ENCODE results near the gene MOB3B.
"Not testable (repeated sequence)": the region's sequence is repeated elsewhere in the genome, so short reads cannot be mapped to it uniquely, and the experiment has no call there.

The MOB3B gene

DNA sequence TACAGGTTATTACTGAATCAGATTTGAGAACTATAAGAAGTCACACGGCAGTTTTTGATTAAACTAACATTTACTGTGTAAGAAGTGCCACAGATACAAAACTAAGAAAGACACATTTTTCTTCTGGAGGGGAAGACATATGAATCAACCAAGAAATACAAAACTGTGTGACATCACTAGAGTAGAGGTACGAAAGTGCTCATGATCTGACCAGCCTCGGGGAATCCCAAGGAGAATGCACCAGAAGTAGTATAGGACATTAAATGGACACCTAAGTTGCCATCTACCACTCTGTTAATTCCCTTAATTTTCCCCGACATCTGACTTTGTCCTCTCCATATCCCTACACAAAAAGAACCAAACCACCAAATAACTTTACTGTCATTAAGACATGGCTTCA, 10.8 kb downstream of the MOB3B start:
- no peak for DNase-seq (ENCODE audit: low read depth in 2 of 2)

DNA sequence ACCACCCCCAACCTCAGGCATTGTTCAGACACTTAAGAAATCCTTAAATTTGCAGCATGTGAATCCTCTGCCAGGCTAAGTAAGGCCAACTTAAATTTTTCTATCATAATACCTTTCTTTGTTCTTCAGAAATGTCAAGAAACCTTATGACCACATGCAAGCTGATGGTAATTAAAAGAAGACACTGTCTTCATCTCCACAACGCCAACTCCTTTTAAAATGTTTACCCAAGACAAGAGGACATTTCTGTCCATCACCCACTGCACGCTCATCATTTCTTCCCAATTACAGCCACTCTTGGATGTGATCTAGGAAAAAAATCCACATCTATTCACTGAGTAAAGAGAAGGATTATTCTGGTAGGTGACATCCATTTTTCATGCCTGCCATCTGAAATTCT, 11.6 kb downstream of the MOB3B start:
- DNase-seq (ENCODE audit: low read depth in 2 of 2), result no peak

DNA sequence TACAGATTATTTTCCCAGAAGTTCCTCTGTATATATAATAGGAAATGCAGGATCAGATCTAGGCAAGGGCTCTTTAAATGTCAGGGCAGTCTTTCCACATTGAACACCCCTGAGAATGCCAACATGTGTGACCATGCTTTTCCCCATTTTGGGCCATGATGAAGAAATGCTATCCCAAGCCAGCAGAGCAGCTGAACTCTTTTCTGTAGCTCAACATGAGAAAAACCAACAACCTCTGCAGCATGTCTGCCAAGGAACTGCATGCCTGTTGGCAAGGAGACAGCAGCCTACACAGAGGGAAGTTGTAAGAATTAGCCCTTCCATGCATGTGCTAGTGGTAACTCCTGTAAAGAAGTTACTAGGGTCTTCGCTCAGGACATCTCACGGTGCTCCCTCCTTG, 15.1 kb downstream of the MOB3B start:
- no peak for DNase-seq (ENCODE audit: low read depth in 2 of 2)

DNA sequence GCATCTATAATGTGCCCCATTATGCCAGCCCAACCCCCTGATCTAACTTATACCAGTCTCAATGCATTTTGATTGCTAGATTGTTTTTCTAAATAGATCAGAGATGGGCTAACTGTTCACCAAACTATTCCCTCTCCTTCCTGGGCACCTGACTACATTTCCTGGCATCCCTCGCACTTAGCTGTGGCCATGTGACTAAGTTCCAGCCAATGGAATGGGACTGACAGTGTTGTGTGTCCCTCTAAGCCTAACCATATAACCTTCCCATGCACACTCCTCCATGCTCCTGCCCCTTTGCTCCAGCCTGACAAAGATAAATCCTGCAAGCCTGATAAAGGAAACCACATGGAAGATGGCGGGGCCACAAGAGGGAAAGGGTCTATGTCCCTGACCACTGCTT, 17.8 kb downstream of the MOB3B start:
- DNase-seq (ENCODE audit: low read depth in 2 of 2), result no peak

DNA sequence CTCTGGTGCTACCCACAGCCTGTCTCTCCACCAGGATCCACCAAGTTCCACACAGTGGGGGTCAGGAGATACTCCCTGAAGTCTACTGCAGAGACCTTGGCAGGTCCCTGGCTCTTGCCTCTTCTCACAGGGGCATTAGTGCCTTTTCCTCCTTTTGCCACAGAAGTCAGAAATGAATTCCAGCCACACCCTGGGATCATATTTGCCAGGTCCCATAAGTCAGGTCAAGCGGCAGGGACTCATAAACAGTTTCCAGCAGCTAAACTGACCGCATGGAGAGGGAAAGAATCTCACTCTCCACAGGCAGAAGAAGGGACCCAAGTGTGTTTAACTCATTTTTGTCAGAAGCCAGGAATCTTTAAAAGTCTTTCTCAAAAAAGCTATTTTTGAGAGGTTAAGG, 18.8 kb downstream of the MOB3B start:
- no peak for DNase-seq (ENCODE audit: low read depth in 2 of 2)

DNA sequence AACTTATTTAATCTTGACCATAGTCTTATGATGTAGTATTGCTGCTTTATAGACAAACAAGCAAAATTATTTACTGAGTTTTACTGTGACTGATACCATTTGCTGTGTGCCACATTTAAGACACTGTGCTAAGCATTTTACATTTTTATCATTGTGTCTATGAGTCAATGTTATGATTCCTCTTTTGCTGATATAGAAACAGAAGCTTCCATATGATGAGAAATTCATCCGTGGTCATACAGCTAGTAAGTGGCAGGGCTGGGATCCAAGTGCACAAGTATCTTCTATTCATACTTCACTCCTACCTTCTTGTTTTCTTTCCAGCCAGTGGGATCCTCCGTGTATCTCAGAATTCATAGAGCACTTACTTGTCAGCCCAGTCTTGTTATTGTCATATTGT, 22.6 kb downstream of the MOB3B start:
- no peak for DNase-seq (ENCODE audit: low read depth in 2 of 2)

DNA sequence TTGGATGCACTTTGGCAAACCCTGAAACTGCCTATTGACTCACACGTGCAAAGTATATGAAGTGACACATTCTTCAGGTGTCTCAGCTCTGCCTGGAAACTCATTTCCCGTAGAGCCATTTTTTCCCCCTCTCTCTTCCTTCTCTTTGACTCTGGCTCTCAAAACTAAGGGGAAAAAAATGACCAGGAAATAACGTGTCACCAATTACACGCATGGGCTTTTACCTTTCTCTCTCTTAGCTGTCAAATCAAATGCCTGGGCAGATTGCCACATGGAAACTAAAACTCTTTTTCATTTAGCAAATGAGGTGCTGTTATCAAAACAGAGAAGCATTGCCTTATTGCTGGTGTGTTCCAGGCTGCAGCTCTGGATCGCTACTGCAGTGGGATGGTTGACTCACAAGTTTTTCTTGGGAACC, 23.9 kb downstream of the MOB3B start:
- no peak for DNase-seq (ENCODE audit: low read depth in 2 of 2)

DNA sequence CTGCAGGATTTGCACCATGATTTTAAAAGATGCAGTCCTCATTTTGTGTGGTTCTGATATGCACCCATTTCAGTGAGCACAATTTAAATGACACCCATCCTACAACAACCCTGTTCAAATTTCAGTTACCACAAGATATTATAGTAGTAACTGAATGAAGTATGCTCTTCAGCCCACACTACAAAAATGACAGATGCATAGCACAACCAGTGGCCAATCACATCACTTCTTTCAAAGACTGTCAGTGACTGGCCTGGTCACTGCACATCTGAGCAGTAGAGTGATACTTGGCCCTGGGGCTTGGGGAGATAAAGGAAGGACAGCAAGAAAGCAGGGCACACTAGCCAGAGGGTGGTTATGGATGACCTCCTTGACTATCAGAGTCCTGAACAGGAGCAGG, 25.4 kb downstream of the MOB3B start:
- DNase-seq (ENCODE audit: low read depth in 2 of 2), result no peak

DNA sequence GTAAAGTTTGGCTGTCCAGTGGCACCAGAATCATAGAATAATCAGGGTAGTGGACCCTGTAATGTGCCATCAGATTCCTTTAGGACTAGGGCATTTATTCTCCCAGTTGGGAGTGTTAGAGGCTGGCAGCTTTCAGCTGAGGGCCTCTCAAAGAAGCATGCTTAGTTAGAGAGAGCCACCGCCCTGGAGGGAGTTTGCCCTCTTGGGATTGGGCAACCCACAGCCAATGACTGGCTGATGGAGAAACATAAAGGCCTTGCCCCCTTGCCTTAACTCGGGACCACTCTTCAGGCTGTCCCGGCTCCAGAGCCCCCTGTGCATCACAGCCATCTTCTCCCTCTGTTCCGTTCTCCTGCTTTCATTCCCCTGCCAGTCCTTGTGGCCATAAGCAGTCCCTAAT, 26.0 kb downstream of the MOB3B start:
- DNase-seq (ENCODE audit: low read depth in 2 of 2), result no peak

DNA sequence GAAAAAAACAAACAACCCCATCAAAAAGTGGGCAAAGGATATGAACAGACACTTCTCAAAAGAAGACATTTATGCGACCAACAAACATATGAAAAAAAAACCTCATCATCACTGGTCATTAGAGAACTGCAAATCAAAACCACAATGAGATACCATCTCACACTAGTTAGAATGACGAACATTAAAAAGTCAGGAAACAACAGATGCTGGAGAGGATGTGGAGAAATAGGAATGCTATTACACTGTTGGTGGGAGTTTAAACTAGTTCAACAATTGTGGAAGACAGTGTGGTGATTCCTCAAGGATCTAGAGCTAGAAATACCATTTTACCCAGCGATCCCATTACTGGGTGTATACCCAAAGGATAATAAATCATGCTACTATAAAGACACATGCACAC, 28.7 kb downstream of the MOB3B start:
- not testable (repeated sequence) for DNase-seq (ENCODE audit: low read depth in 2 of 2)

DNA sequence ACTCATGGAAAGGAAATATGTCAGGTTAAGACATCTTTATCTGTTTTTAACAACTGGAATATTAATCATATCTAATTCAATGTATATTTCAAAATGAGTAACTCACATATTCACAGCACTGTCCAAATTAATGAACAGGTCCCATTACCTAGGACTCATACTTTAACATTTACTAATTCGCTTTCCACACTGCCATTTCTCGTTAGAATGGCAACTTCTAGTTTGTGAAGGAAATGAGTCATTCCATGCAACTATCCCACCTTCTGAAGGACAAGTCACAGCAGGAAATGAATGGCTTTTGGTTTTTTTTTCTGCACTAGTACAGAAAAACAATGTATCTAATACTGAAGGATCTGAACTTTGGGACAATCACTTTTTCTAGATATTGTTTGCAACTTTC, 30.2 kb downstream of the MOB3B start:
- DNase-seq (ENCODE audit: low read depth in 2 of 2), result no peak

DNA sequence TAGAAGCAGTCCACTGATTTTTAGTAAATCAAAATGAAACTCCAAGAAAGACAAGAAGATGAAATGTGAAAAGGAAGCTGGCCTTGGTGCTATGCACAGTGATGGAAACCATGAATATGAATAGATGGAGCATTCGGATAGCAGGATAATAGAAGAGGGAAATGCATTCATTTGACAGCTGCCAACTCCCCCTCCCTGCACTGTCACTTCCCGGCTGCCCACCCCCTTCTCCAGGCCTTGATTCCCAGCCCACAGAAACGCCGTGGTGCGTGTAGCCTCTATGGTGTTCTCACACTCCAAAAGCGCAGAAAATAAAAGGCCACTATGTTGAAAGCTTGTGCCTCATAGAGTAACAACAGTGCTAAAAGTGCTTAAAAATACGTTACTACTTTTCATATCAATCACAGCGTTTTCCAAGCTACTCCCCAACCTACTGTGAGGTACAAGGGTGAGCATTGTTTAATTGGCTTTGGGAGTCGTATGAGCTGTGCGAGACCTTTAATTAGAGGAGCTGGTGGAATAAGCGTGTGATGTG, 31.7 kb downstream of the MOB3B start:
- DNase-seq (ENCODE audit: low read depth in 2 of 2), result no peak

DNA sequence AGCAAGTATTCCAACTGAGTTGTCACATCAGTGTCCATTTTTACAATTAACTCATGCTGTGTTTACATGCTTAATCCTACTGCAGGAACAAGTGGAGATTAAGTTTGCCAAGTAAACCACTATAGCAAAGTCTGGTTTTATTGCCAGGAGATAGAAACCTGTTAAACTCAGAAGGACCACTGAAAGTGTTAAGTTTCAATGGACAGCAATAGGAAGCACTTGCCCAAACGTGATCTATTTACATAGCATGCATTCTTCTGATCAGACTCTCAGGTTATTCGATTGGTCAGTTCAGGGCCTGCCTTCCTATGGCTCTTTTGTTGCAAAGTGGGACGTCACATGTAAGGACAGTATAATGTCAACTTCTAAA, 33.5 kb downstream of the MOB3B start:
- DNase-seq (ENCODE audit: low read depth in 2 of 2), result no peak

DNA sequence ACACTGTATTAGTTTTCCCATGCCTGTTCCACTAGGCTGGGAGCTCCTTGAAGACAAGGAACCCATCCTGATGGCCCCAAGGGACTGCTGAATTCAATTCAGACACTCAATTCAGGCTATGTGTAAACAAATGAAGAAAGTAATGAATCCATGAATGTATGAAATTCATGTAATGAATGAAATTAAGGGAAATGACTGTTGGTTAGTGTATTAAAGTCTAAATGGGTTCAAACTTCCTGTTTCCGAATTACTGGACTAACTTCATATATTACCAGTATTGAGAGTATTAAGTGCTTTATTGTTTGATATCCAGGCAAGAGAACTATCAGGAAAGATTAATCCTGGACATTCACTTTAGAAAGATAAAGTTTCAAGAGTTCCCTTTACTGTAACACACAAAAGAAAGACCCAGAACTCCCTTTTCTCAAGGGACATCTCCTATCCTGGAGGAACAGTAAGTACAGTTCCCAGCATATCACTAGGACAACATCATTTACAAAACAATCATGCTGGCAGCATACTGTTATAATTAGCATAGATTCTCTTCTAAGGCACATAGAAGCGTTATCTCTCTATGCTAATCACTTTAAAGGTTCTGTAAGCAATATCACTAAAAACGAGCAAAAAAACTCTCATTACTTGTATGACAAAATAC, 34.0 kb downstream of the MOB3B start:
- DNase-seq (ENCODE audit: low read depth in 2 of 2), result no peak

DNA sequence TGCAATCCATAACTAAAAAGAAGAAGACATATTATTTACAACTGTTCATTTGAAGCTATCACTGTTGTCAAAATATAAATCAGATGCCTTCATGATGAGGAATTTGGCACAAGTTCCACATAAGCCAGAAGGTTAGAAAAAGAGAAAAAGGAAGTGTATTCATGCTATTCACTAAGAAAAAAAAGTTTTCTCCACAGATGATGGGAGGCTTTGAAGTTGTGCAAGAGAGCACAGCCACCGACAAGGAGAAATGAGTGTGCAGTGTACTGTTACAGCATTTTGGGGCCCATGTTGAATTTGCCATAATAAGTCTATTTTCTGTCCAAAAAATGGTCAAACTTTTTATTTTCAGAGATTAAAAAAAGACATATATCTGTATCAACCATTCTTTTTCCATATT, 38.5 kb downstream of the MOB3B start:
- DNase-seq (ENCODE audit: low read depth in 2 of 2), result no peak

DNA sequence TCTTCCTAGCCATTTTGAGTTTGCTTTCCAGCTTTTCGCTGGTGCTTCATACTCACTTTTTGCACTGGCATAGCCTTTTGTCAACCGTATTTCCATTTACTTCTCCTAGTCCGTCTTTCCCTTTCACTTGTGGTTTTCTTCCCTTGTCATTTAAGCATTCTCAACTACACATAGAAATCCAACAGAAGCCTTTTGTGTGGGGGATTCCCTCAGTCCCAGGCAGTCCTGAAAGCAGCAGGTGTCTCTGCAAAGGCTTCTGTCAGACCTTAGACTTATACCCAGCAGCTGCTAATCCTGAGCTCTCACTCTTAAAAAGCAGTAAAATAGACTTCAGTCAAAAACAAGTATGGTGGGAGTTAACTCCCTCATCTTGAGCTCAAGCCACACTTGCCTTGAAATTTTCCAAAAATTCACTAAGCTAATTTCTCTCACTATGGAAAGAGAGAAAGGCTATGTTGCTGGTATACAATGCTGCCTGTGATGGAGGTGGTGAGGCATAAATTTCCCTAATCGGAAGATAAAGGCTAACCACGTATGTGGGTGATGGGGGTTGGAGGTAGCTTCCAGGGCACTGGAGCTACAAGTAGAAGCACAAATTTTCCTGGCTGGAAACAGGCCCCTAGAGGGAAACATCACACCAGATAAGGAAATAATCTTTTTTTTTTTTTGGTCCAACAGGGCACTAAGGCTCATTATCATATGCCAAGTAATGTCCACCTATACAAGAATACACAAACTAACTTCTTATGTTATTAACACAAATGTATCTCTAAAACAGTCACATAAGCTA, 40.3 kb downstream of the MOB3B start:
- DNase-seq (ENCODE audit: low read depth in 2 of 2), result no peak

DNA sequence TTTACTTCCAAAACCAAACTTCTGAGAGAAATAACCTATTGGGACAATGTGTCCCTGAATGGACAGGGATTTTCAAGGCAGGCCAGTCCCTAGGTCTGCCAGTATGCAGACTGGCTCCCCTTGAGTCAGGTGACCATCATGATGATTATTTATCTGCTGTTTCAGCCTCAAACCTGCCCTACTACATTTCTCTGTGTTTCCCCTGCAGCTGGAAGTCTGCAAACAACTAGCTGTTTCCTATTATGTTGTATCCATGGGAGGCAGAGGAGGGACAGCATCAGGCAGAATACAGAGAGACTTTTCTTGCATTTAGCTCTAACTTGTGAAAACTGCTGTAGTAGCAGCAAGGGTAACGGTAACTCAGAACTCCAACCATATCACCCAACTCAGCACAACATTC, 41.7 kb downstream of the MOB3B start:
- DNase-seq (ENCODE audit: low read depth in 2 of 2), result no peak

DNA sequence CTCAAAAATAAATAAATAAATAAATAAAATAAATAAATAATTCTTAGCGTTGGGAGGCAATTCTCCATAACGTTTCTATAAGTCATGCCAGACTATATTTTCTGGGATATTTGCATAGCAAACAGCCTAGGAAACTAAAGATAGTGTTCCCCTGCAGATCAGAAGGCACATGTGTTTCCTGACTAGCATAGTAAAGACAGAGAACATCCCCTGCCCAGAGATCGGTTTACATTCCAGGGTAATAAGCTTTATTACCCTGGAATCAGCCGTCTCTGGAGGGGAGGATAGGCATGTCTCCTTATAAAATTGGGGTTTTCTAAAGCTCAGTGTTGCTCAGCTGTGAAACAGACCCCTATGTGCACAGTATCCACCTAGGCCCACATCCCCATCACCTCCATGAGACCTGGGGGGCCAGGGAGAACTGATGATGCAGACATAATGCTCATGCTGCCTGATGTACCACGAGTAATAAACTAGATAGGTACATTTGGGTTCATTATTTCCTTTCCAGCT, 42.4 kb downstream of the MOB3B start:
- no peak for DNase-seq (ENCODE audit: low read depth in 2 of 2)

DNA sequence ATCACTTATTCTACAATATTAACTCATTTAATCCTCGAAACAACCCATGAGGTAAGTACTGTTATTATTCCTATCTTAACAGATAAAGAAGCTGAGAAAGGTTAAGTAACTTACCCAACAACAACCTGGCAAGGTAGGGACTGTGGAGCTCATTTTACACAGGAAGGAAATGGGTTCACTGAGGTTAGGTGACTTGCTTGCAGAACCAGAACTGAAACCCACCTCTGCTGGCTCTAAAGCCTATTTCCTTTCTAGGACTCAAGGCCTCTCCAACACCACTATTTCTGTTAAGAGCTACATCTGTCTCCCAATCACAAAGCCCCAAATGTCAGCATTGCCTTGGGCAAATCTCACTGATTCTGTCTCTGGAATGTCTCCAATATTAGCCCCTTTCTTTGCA, 44.5 kb downstream of the MOB3B start:
- no peak for DNase-seq (ENCODE audit: low read depth in 2 of 2)

DNA sequence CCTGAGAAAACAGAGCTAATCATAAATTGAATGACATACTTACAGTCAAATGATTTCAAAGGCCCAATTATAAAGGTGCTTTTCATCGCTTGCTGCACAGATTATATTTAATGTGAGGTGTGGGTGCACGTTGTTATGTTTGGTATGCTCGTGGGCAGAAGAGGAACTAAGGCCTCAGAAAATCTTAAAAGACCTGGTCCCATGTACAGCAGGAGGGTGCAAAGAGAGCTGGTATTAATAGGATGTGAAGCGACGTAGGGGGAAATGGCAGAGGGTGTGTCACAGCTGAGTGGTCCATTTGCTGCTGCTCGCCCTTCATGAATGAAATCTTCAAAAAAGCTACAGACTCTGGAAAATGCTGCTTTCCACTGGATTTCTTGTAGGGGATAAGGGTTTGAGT, 46.0 kb downstream of the MOB3B start:
- DNase-seq (ENCODE audit: low read depth in 2 of 2), result no peak

DNA sequence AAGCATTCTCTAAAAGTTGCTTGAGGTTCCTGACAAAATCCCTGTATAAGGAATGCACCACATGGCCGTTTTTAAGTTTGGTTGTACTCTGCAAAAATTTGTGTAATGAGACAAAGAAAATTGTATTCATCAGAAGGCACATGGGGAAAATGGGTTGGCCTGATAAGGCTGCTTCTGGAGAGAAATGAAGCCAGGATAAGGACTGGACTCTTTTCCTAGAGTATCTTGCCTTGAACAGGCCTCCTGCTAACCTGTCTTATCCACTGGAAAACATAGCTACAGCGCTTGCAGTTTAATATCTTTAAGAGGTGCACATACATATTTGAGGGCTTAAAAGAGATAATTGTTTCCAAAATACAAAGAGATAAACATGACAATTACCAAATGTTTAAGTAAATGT, 46.9 kb downstream of the MOB3B start:
- DNase-seq (ENCODE audit: low read depth in 2 of 2), result no peak

DNA sequence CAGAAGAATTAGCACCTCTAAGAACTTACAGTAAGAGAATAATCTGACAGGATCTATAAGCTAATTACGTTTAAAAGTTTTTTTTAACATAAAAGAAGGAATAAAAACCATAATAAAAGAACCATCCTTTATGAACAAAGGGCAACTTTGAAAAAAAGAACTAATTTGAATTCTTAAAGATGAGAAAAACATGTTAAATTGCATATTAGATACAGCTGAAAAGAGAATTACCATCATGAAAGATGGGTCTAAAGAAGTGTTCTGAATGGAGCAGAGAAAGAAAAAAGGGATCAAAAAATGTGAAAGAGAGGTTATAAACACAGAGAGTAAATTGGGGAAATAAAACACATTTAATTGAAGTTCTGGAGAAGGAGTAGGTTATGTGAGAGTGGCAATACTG, 51.3 kb downstream of the MOB3B start:
- DNase-seq (ENCODE audit: low read depth in 2 of 2), result no peak

DNA sequence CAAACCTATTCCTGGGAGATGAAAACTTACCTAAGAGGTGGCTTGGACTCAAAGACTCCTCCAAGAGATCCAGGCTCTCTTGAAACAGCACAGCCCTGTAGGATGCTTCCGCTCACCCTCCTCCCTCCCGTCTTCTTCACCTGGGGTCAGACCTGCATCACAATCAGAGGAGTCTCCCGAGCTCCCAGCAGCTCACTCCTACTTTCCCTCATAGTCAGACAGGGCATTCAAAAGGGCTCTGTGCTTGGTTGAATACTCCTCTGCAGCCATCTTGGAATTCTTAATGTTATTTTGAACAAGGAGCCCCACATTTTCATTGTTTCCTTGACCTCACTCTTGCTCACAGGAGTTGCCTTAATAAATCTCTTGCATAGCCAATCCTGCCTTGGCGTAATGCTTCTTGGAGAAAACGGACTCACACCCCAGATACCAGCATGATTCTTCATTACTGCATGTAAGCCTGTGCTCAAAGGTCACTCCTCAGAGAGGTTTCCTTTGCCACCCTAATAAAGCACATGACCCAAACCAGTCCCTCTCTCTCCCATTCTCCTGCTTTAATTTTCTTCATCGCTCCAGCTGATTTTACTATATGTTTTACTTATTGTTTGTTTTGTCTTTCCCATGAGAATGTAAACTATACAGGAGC, 52.6 kb downstream of the MOB3B start:
- DNase-seq (ENCODE audit: low read depth in 2 of 2), result no peak

Data from stimulated activated CD4-positive, alpha-beta T cell treated with anti-CD3 and anti-CD28 coated beads, Interleukin-4, amount 100 ng/mL, for 48 hours (primary cell).